ENCODE measurements around the gene CKB. TPM values are rescaled to one million over a fixed set of nuclear protein-coding genes. Genes with fewer than 3 reads are reported as not detected.

CKB gene
- total and polyA plus RNA-seq, 4 donors = 9.0 to 32.9 (median 20.4) TPM

GRCh38 chr14:103489621-103490020 is 33.0 kb downstream of the CKB start:
- Histone ChIP-seq H3K27me3 (ENCODE audit: control insufficient read depth in 4 of 4, insufficient read depth in 4 of 4, low read length in 3 of 4) (no peaks in the 10 kb centered on the region), H3K9me3 (ENCODE audit: control insufficient read depth in 4 of 4, low read length in 3 of 4) (no peaks in the 10 kb centered on the region), H3K4me1 (ENCODE audit: control insufficient read depth in 4 of 4, insufficient read depth in 4 of 4, low read length in 3 of 4) (peaks cover 0 to 4% (median 2%) of the 10 kb centered on the region in 4 donors), H3K36me3 (ENCODE audit: control insufficient read depth in 4 of 4, insufficient read depth in 3 of 4, low read depth in 1 of 4, low read length in 3 of 4) (peaks cover 5 to 37% (median 24%) of the 10 kb centered on the region in 4 donors), H3K9ac (ENCODE audit: low read depth in 1 of 2, low read length in 2 of 2) (no peak overlapping the region), H3K27ac (ENCODE audit: low read depth in 1 of 2, low read length in 2 of 2) (no peak overlapping the region), H3K4me3 (ENCODE audit: low read depth in 1 of 3, low read length in 3 of 3) (no peak overlapping the region)
- TF ChIP-seq EGR1 (IDR thresholded peaks at IDR 0.05; ENCODE audit: low read depth in 2 of 2) (no peak), ATF3 (IDR thresholded peaks at IDR 0.05) (no peak), YY1 (IDR thresholded peaks at IDR 0.05) (no peak)
- no peak for DNase-seq (ENCODE audit: low spot score)
- 98% methylated on average over 2 of the region's 2 CpGs for WGBS

GRCh38 chr14:103488960-103489359 is 33.7 kb downstream of the CKB start:
- DNase-seq (ENCODE audit: low spot score) = no peak
- no peak overlapping the region for H3K27ac ChIP-seq (ENCODE audit: low read depth in 1 of 2, low read length in 2 of 2)
- H3K36me3 ChIP-seq (ENCODE audit: control insufficient read depth in 4 of 4, insufficient read depth in 3 of 4, low read depth in 1 of 4, low read length in 3 of 4) = peaks cover 6 to 37% (median 23%) of the 10 kb centered on the region in 4 donors
- peaks cover 0 to 4% (median 2%) of the 10 kb centered on the region in 4 donors for H3K4me1 ChIP-seq (ENCODE audit: control insufficient read depth in 4 of 4, insufficient read depth in 4 of 4, low read length in 3 of 4)
- no peaks in the 10 kb centered on the region for H3K27me3 ChIP-seq (ENCODE audit: control insufficient read depth in 4 of 4, insufficient read depth in 4 of 4, low read length in 3 of 4)
- H3K9me3 ChIP-seq (ENCODE audit: control insufficient read depth in 4 of 4, low read length in 3 of 4) = no peaks in the 10 kb centered on the region
- TF ChIP-seq HNF4A (conservative IDR thresholded peaks at IDR 0.05) = no peak
- TF ChIP-seq GABPA (IDR thresholded peaks at IDR 0.05 in 1 of 2, conservative IDR thresholded peaks at IDR 0.05 in 1 of 2) = no peak
- TF ChIP-seq FOXA2 (IDR thresholded peaks at IDR 0.05) = no peak
- no peak for TF ChIP-seq REST (IDR thresholded peaks at IDR 0.05)
- TF ChIP-seq EGR1 (IDR thresholded peaks at IDR 0.05; ENCODE audit: low read depth in 2 of 2) = no peak
- no peak for TF ChIP-seq FOXA1 (IDR thresholded peaks at IDR 0.05)
- TF ChIP-seq CTCF (IDR thresholded peaks at IDR 0.05; ENCODE audit: low read depth, low read length, missing input control) = no peak
- no peak for TF ChIP-seq JUND (IDR thresholded peaks at IDR 0.05)
- no peak for TF ChIP-seq RAD21 (IDR thresholded peaks at IDR 0.05)
- TF ChIP-seq ZBTB33 (IDR thresholded peaks at IDR 0.05) = no peak
- no peak overlapping the region for H3K9ac ChIP-seq (ENCODE audit: low read depth in 1 of 2, low read length in 2 of 2)
- no peak overlapping the region for H3K4me3 ChIP-seq (ENCODE audit: low read depth in 1 of 3, low read length in 3 of 3)
- WGBS = 97% methylated on average over 2 of the region's 2 CpGs

Measured in liver (tissue), 9 donors.